ENCODE results near the gene ANGPTL7.

- TF ChIP-seq CTCF (conservative IDR thresholded peaks at IDR 0.05; ENCODE audit: low read depth, low read length) (no peak), EZH2 (IDR thresholded peaks at IDR 0.05; ENCODE audit: borderline replicate concordance, low read depth, low read length, poor library complexity, severe bottlenecking) (no peak)
Measured at GRCh38 chr1:11198257-11198656, 9.1 kb downstream of the ANGPTL7 start.

All from A673 (cell line).